ENCODE data around the gene HSFX4. TPM values are rescaled to one million over a fixed set of nuclear protein-coding genes. Genes with fewer than 3 reads are reported as not detected.

The HSFX4 gene
- total RNA-seq, 4 donors from 2014 or later = not detected

- no peak for ATAC-seq
- H3K4me3 ChIP-seq = no peak overlapping the region
- no peaks in the 10 kb centered on the region for H3K4me1 ChIP-seq
- no peaks in the 10 kb centered on the region for H3K27me3 ChIP-seq
- TF ChIP-seq EP300 (IDR thresholded peaks at IDR 0.05) (no peak), POLR2A (IDR thresholded peaks at IDR 0.05) (no peak), POLR2AphosphoS5 (IDR thresholded peaks at IDR 0.05) (no peak)
- TF ChIP-seq, protein P1, sequence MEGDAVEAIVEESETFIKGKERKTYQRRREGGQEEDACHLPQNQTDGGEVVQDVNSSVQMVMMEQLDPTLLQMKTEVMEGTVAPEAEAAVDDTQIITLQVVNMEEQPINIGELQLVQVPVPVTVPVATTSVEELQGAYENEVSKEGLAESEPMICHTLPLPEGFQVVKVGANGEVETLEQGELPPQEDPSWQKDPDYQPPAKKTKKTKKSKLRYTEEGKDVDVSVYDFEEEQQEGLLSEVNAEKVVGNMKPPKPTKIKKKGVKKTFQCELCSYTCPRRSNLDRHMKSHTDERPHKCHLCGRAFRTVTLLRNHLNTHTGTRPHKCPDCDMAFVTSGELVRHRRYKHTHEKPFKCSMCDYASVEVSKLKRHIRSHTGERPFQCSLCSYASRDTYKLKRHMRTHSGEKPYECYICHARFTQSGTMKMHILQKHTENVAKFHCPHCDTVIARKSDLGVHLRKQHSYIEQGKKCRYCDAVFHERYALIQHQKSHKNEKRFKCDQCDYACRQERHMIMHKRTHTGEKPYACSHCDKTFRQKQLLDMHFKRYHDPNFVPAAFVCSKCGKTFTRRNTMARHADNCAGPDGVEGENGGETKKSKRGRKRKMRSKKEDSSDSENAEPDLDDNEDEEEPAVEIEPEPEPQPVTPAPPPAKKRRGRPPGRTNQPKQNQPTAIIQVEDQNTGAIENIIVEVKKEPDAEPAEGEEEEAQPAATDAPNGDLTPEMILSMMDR (IDR thresholded peaks at IDR 0.05) = no peak
- no peak overlapping the region for H3K27ac ChIP-seq
- peaks cover 0 to 39% of the 10 kb centered on the region in 2 donors for H3K36me3 ChIP-seq
- H3K9me3 ChIP-seq = no peaks in the 10 kb centered on the region
- WGBS, 2 donors (ENCODE audit: low coverage in 1 of 2) = 46 to 67% methylated on average over 1 to 2 of the region's 3 CpGs
Observed at GRCh38 chrX:149948016-149948415, 18.6 kb downstream of the HSFX4 start.

DNA sequence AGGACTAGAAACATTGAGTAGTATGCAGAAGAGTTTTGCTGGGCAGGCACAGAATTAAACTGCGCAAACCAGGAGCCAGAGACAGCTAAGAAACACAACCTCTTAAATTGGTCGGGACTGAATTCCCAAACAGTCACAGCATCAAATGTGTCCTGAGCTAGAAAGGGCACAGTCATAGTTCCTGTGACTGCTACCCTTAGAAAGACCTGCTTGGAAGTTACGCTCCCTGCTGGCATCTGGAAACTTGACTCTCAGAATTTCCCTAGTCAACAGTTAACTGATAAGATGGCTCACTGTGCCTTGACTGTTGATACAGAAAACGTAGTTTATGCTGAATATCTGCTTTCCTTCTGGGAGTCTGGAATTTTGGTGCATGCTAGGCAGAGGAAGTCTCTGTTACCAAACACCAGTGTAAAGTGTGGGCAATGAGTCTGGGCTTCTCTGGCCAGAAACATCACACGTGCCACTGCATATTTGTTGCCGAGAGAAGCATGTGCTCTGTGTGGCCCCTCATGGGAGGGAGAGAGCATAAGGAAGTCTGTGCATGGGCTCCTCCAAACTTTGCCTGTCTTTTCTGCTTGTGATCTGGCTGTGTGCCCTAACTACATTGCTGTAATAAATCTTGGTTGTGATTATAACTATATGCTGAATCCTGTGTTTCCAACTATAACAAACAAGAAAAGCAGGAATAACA, 20.5 kb downstream of the HSFX4 start:
- no peak overlapping the region for H3K4me3 ChIP-seq
- TF ChIP-seq POLR2AphosphoS5 (IDR thresholded peaks at IDR 0.05) = no peak
- no peak for TF ChIP-seq EP300 (IDR thresholded peaks at IDR 0.05)
- TF ChIP-seq POLR2A (IDR thresholded peaks at IDR 0.05) = no peak
- TF ChIP-seq, protein P1 (IDR thresholded peaks at IDR 0.05) = no peak

DNA sequence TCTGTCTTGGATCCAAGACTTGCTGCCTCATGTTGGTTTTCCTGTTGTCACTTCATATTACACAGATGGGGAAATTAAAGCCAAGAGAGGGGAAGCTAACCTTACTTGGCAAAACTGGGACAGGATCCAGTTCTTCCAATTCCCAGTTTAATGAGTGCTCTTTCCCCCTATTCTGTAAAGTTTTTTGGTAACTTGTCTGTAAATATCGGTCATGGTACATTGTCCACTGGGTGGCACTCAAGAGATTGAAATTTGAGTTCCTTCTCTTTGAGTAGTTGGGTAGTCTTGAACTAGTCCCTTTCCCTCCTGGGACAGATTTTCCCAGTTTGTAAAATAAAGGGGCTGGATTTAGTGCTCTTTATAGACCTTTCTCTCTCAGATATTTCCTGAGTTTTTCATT, 21.3 kb downstream of the HSFX4 start:
- WGBS, 2 donors (ENCODE audit: low coverage in 1 of 2) = 0 to 25% methylated on average over 1 of the region's 1 CpG
- Histone ChIP-seq H3K27ac (no peak overlapping the region), H3K4me1 (no peaks in the 10 kb centered on the region), H3K4me3 (no peak overlapping the region), H3K27me3 (no peaks in the 10 kb centered on the region), H3K36me3 (peaks cover 0 to 33% of the 10 kb centered on the region in 2 donors), H3K9me3 (no peaks in the 10 kb centered on the region)
- no peak for ATAC-seq
- no peak for TF ChIP-seq EP300 (IDR thresholded peaks at IDR 0.05)
- TF ChIP-seq, protein P1 (IDR thresholded peaks at IDR 0.05) = peak in 3 of 4 experiments; percentile 12 to 36 (median 29)

More for the DNA sequence above, 20.5 kb downstream of the HSFX4 start:
- Histone ChIP-seq H3K27me3 (no peaks in the 10 kb centered on the region), H3K27ac (no peak overlapping the region), H3K9me3 (no peaks in the 10 kb centered on the region), H3K4me1 (no peaks in the 10 kb centered on the region), H3K36me3 (peaks cover 0 to 39% of the 10 kb centered on the region in 2 donors)
- 50 to 80% methylated on average over 3 to 4 of the region's 6 CpGs for WGBS, 2 donors (ENCODE audit: low coverage in 1 of 2)
- no peak for ATAC-seq

GRCh38 chrX:149961572-149961971, 32.2 kb downstream of the HSFX4 start:
- no peaks in the 10 kb centered on the region for H3K9me3 ChIP-seq
- H3K4me1 ChIP-seq = peaks cover 0 to 5% (median 0%) of the 10 kb centered on the region in 3 donors
- no peaks in the 10 kb centered on the region for H3K27me3 ChIP-seq
- no peak for ATAC-seq
- no peak overlapping the region for H3K27ac ChIP-seq
- H3K36me3 ChIP-seq = peaks cover 0 to 9% of the 10 kb centered on the region in 2 donors
- no peak for TF ChIP-seq POLR2AphosphoS5 (IDR thresholded peaks at IDR 0.05)
- TF ChIP-seq, protein P1 (IDR thresholded peaks at IDR 0.05) = no peak
- TF ChIP-seq EP300 (IDR thresholded peaks at IDR 0.05) = no peak
- TF ChIP-seq POLR2A (IDR thresholded peaks at IDR 0.05) = no peak
- 57 to 62% methylated on average over 2 of the region's 2 CpGs for WGBS, 2 donors (ENCODE audit: low coverage in 1 of 2)
- no peak overlapping the region for H3K4me3 ChIP-seq

DNA sequence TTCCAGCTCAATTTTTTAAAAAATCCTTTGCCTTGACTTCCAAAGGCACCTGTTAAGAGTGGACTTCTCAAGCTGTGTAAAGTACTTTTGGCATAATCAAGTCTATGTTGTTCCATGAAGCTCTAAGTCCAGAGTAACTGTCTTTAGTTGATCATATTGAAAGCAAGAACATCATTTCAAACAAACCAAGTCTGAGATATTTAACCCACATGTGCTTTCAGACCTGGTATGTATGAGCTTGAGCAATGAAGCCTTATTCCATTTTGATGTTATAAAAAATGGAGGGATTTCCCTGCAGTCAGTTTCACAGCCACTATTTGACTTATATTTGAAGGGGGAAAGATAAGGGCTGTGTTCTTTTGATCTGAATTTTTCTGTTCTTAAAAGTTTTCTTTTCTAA, 32.6 kb downstream of the HSFX4 start:
- no peaks in the 10 kb centered on the region for H3K9me3 ChIP-seq
- no peaks in the 10 kb centered on the region for H3K27me3 ChIP-seq
- peaks cover 0 to 5% (median 0%) of the 10 kb centered on the region in 3 donors for H3K4me1 ChIP-seq
- no peak overlapping the region for H3K4me3 ChIP-seq
- peaks cover 0 to 9% of the 10 kb centered on the region in 2 donors for H3K36me3 ChIP-seq
- H3K27ac ChIP-seq = no peak overlapping the region
- TF ChIP-seq EP300 (IDR thresholded peaks at IDR 0.05) (no peak), POLR2AphosphoS5 (IDR thresholded peaks at IDR 0.05) (no peak), POLR2A (IDR thresholded peaks at IDR 0.05) (no peak)
- TF ChIP-seq, protein P1 (IDR thresholded peaks at IDR 0.05) = no peak
- no peak for ATAC-seq
